Daoy (cell line): Measurements from ENCODE around the gene DCAF5. TPM values are rescaled to one million over a fixed set of nuclear protein-coding genes. Genes with fewer than 3 reads are reported as not detected.

Experiments used
- DNase-seq: peaks from one replicate; pipeline ENCODE4 v3.0.0-alpha.2; 2015; ENCODE audit warnings: low read depth
- total RNA-seq: library from RNA; depleted of rRNA; stranded (reverse); fragments of >200 nt; shearing (Covaris generic); gene quantifications from 2 replicates; pipeline ENCODE4 v1.2.3, GENCODE V29; 2014

DCAF5 gene
- total RNA-seq, 1 experiment from 2014 or later = 9.7 TPM

GRCh38 chr14:69141550-69141949 lies 11.4 kb downstream of the DCAF5 start:
- DNase-seq = no peak

- no peak for DNase-seq
Observed at GRCh38 chr14:69139743-69140142, 13.2 kb downstream of the DCAF5 start.

- DNase-seq = no peak
Observed at GRCh38 chr14:69137843-69138535, 14.9 kb downstream of the DCAF5 start.

- no peak for DNase-seq
Observed at GRCh38 chr14:69137416-69137815, 15.5 kb downstream of the DCAF5 start.

- no peak for DNase-seq
Observed at GRCh38 chr14:69135133-69135532, 17.8 kb downstream of the DCAF5 start.

GRCh38 chr14:69133206-69134125 lies 19.5 kb downstream of the DCAF5 start:
- peak; percentile 76 for DNase-seq

GRCh38 chr14:69132513-69133181 lies 20.3 kb downstream of the DCAF5 start:
- peak; percentile 44 for DNase-seq

GRCh38 chr14:69131176-69131575 lies 21.7 kb downstream of the DCAF5 start:
- DNase-seq = no peak

- DNase-seq = peak; percentile 84
Observed at GRCh38 chr14:69129264-69129880, 23.5 kb downstream of the DCAF5 start.

- no peak for DNase-seq
Observed at GRCh38 chr14:69118305-69118704, 34.6 kb downstream of the DCAF5 start.

GRCh38 chr14:69117020-69117767 lies 35.7 kb downstream of the DCAF5 start:
- no peak for DNase-seq

- no peak for DNase-seq
Observed at GRCh38 chr14:69115407-69116185, 37.3 kb downstream of the DCAF5 start.

GRCh38 chr14:69114763-69115162 lies 38.2 kb downstream of the DCAF5 start:
- DNase-seq = no peak

- no peak for DNase-seq
Observed at GRCh38 chr14:69108358-69108757, 44.6 kb downstream of the DCAF5 start.

- peak; percentile 69 for DNase-seq
Observed at GRCh38 chr14:69107407-69108003, 45.4 kb downstream of the DCAF5 start.

GRCh38 chr14:69106451-69106850 lies 46.5 kb downstream of the DCAF5 start:
- DNase-seq = no peak

GRCh38 chr14:69105326-69105725 lies 47.6 kb downstream of the DCAF5 start:
- peak; percentile 61 for DNase-seq

GRCh38 chr14:69101331-69101826 lies 51.5 kb downstream of the DCAF5 start:
- peak; percentile 61 for DNase-seq

GRCh38 chr14:69097974-69098373 lies 54.9 kb downstream of the DCAF5 start:
- DNase-seq = no peak
